Kidney tubule cell (primary cell): ENCODE results near the gene ERCC3.
A peak's percentile ranks its signal among the peaks of the same experiment; 100 is the strongest.
"Not testable (repeated sequence)": the region's sequence is repeated elsewhere in the genome, so short reads cannot be mapped to it uniquely, and the experiment has no call there.

Experiments
- DNase-seq: peaks from one replicate; pipeline ENCODE4 v3.0.0-alpha.2; 2018; ENCODE audit warnings: low spot score

Gene ERCC3

GRCh38 chr2:127279781-127280180 lies 14.2 kb downstream of the ERCC3 start:
- DNase-seq = no peak

GRCh38 chr2:127278959-127279358 lies 15.0 kb downstream of the ERCC3 start:
- no peak for DNase-seq

GRCh38 chr2:127277028-127277427 lies 16.9 kb downstream of the ERCC3 start:
- no peak for DNase-seq

- no peak for DNase-seq
Measured at GRCh38 chr2:127275789-127276188, 18.2 kb downstream of the ERCC3 start.

GRCh38 chr2:127275356-127275755 lies 18.6 kb downstream of the ERCC3 start:
- no peak for DNase-seq

- no peak for DNase-seq
Measured at GRCh38 chr2:127270663-127271062, 23.3 kb downstream of the ERCC3 start.

GRCh38 chr2:127261804-127262406 lies 32.0 kb downstream of the ERCC3 start:
- DNase-seq = no peak

- no peak for DNase-seq
Measured at GRCh38 chr2:127259355-127259754, 34.6 kb downstream of the ERCC3 start.

GRCh38 chr2:127256866-127257265 lies 37.1 kb downstream of the ERCC3 start:
- DNase-seq = no peak

- DNase-seq = no peak
Measured at GRCh38 chr2:127256381-127256780, 37.6 kb downstream of the ERCC3 start.

GRCh38 chr2:127255721-127256120 lies 38.2 kb downstream of the ERCC3 start:
- DNase-seq = no peak

- no peak for DNase-seq
Measured at GRCh38 chr2:127255146-127255545, 38.8 kb downstream of the ERCC3 start.

- peak; percentile 31 for DNase-seq
Measured at GRCh38 chr2:127254386-127254981, 39.5 kb downstream of the ERCC3 start.

GRCh38 chr2:127241184-127241583 lies 52.8 kb downstream of the ERCC3 start:
- not testable (repeated sequence) for DNase-seq

- no peak for DNase-seq
Measured at GRCh38 chr2:127239395-127239794, 54.5 kb downstream of the ERCC3 start.

- not testable (repeated sequence) for DNase-seq
Measured at GRCh38 chr2:127237768-127238167, 56.2 kb downstream of the ERCC3 start.

GRCh38 chr2:127235082-127235702 lies 58.8 kb downstream of the ERCC3 start:
- DNase-seq = no peak

GRCh38 chr2:127233710-127234109 lies 60.2 kb downstream of the ERCC3 start:
- DNase-seq = no peak

GRCh38 chr2:127231130-127231865 lies 62.6 kb downstream of the ERCC3 start:
- no peak for DNase-seq

- DNase-seq = no peak
Measured at GRCh38 chr2:127229555-127229954, 64.4 kb downstream of the ERCC3 start.

GRCh38 chr2:127228102-127228501 lies 65.8 kb downstream of the ERCC3 start:
- no peak for DNase-seq

GRCh38 chr2:127227264-127227660 lies 66.7 kb downstream of the ERCC3 start:
- not testable (repeated sequence) for DNase-seq
